GM06990 (cell line): ENCODE data around the gene UBAC2.
A peak's percentile ranks its signal among the peaks of the same experiment; 100 is the strongest.

Experiments
- DNase-seq: peaks from one replicate; pipeline ENCODE4 v3.0.0-alpha.2; 2011; ENCODE audit not compliant: insufficient read length; ENCODE audit errors: extremely low read depth
- H3K27me3 ChIP-seq: replicated peaks from 2 replicates; pipeline ENCODE4 v1.6.0; 2011; ENCODE audit warnings: low read length; ENCODE audit not compliant: control insufficient read depth, insufficient read depth
- H3K36me3 ChIP-seq: 2 replicates; pipeline ENCODE4 v1.5.1; 2011; ENCODE audit warnings: low read length; ENCODE audit not compliant: control insufficient read depth, insufficient read depth
- H3K4me3 ChIP-seq: replicated peaks from 2 replicates; pipeline ENCODE4 v1.5.1; 2011; ENCODE audit warnings: low read depth, mild to moderate bottlenecking, control low read depth, low read length
- CTCF ChIP-seq: IDR thresholded peaks from 2 replicates; pipeline ENCODE4 v1.5.1; 2011; ENCODE audit warnings: low read length, control low read depth, mild to moderate bottlenecking, inconsistent platforms; ENCODE audit not compliant: insufficient read depth, poor library complexity, severe bottlenecking

UBAC2 gene

GRCh38 chr13:99303863-99304521, 103.3 kb downstream of the UBAC2 start:
- DNase-seq = peak; percentile 51
- Histone ChIP-seq H3K27me3 (no peaks in the 10 kb centered on the region), H3K36me3 (peaks cover 3% of the 10 kb centered on the region; the same call in 1 of the 2 replicates), H3K4me3 (peak overlapping the region; percentile 60)
- TF ChIP-seq CTCF = no peak

- Histone ChIP-seq H3K27me3 (no peaks in the 10 kb centered on the region), H3K4me3 (peak overlapping the region; percentile 60), H3K36me3 (peaks cover 3% of the 10 kb centered on the region; the same call in 1 of the 2 replicates)
- no peak for DNase-seq
- no peak for TF ChIP-seq CTCF
Observed at GRCh38 chr13:99304541-99304940, 103.9 kb downstream of the UBAC2 start.

GRCh38 chr13:99305158-99305557, 104.5 kb downstream of the UBAC2 start:
- Histone ChIP-seq H3K4me3 (peak overlapping the region; percentile 60), H3K27me3 (no peaks in the 10 kb centered on the region), H3K36me3 (0 out of 2 replicates have a peak, but pooled peaks cover under 1% of the 10 kb centered on the region)
- no peak for DNase-seq
- TF ChIP-seq CTCF = no peak

- Histone ChIP-seq H3K36me3 (no peaks in the 10 kb centered on the region), H3K27me3 (no peaks in the 10 kb centered on the region), H3K4me3 (peak overlapping the region; percentile 60)
- no peak for TF ChIP-seq CTCF
- no peak for DNase-seq
Observed at GRCh38 chr13:99305566-99305965, 104.9 kb downstream of the UBAC2 start.

GRCh38 chr13:99307247-99307646, 106.6 kb downstream of the UBAC2 start, which contains the start of gene GPR183:
Gene GPR183 (minus strand): TSS chr13:99307399. CDS start chr13:99296145, 11,254 bp downstream.
- DNase-seq = no peak
- Histone ChIP-seq H3K36me3 (no peaks in the 10 kb centered on the region), H3K4me3 (peak within 1 kb of the TSS; percentile 60), H3K27me3 (no peaks in the 10 kb centered on the region)
- no peak for TF ChIP-seq CTCF
